Mesendoderm (in vitro differentiated cells): ENCODE measurements around the gene DLGAP4.

Experiments
- DNase-seq: peaks from one replicate; pipeline ENCODE4 v3.0.0; 2013
- H2AK5ac ChIP-seq: 2 replicates; pipeline ENCODE4 v1.6.1; 2013; ENCODE audit warnings: low read length, inconsistent platforms
- H2BK120ac ChIP-seq: 2 replicates; pipeline ENCODE4 v1.6.1; 2013; ENCODE audit warnings: low read depth, mild to moderate bottlenecking, low read length, moderate library complexity, mixed read lengths
- H2BK15ac ChIP-seq: replicated peaks from 2 replicates; pipeline ENCODE4 v1.6.1; 2013; ENCODE audit warnings: low read depth, mild to moderate bottlenecking, moderate library complexity
- H2BK5ac ChIP-seq: 2 replicates; pipeline ENCODE4 v1.6.1; 2013; ENCODE audit warnings: low read length, inconsistent platforms
- H3K18ac ChIP-seq: 2 replicates; pipeline ENCODE4 v1.6.1; 2013; ENCODE audit warnings: mild to moderate bottlenecking, low read length, mixed read lengths
- H3K23ac ChIP-seq: one replicate; pipeline ENCODE4 v1.6.1; 2013; ENCODE audit warnings: low read length
- H3K27ac ChIP-seq: 2 replicates; pipeline ENCODE4 v1.5.1; 2013; ENCODE audit warnings: low read depth, mild to moderate bottlenecking, inconsistent platforms, low read length, moderate library complexity
- H3K27me3 ChIP-seq: 2 replicates; pipeline ENCODE4 v1.6.1; 2013; ENCODE audit warnings: low read length, control low read depth, mild to moderate bottlenecking, inconsistent platforms; ENCODE audit not compliant: insufficient read depth, poor library complexity
- H3K36me3 ChIP-seq: 2 replicates; pipeline ENCODE4 v1.6.1; 2013; ENCODE audit warnings: low read length, inconsistent platforms; ENCODE audit not compliant: control insufficient read depth, insufficient read depth
- H3K4ac ChIP-seq: one replicate; pipeline ENCODE4 v1.6.1; 2013; ENCODE audit warnings: low read depth, mild to moderate bottlenecking, low read length, moderate library complexity
- H3K4me1 ChIP-seq: 2 replicates; pipeline ENCODE4 v1.6.1; 2013; ENCODE audit warnings: low read depth, low read length, inconsistent platforms; ENCODE audit not compliant: control insufficient read depth
- H3K4me2 ChIP-seq: 2 replicates; pipeline ENCODE4 v1.6.1; 2013; ENCODE audit warnings: low read length
- H3K4me3 ChIP-seq: 2 replicates; pipeline ENCODE4 v1.5.1; 2013; ENCODE audit warnings: mild to moderate bottlenecking, low read length
- H3K56ac ChIP-seq: one replicate; pipeline ENCODE4 v1.6.1; 2013; ENCODE audit warnings: low read length
- H3K79me1 ChIP-seq: 2 replicates; pipeline ENCODE4 v1.6.1; 2013; ENCODE audit warnings: low read length, inconsistent platforms
- H3K79me2 ChIP-seq: 2 replicates; pipeline ENCODE4 v1.6.1; 2013; ENCODE audit warnings: mild to moderate bottlenecking, low read length; ENCODE audit not compliant: control insufficient read depth, insufficient read depth
- H3K9ac ChIP-seq: 2 replicates; pipeline ENCODE4 v1.6.1; 2013; ENCODE audit warnings: low read length, inconsistent platforms
- H4K5ac ChIP-seq: one replicate; pipeline ENCODE4 v1.6.1; 2013; ENCODE audit warnings: low read length
- H4K8ac ChIP-seq: one replicate; pipeline ENCODE4 v1.6.1; 2013; ENCODE audit warnings: low read depth, mild to moderate bottlenecking, control low read depth, low read length, moderate library complexity
- whole genome bisulfite sequencing: extraction: QIAGEN DNeasy Blood & Tissue Kit; methylation state at CpG from one replicate; pipeline ENCODE4 v1.1.7; 2013; ENCODE audit warnings: low lambda C conversion rate, missing lambda C conversion rate; ENCODE audit not compliant: insufficient coverage; ENCODE audit errors: extremely low coverage; 5-methylcytosine and 5-hydroxymethylcytosine counted together

The DLGAP4 gene

GRCh38 chr20:36368869-36369268 is 62.7 kb downstream of the DLGAP4 start:
- H3K56ac ChIP-seq = no peak overlapping the region
- H3K27me3 ChIP-seq = no peaks in the 10 kb centered on the region
- H2AK5ac ChIP-seq = no peak overlapping the region
- no peaks in the 10 kb centered on the region for H3K79me2 ChIP-seq
- no peak overlapping the region for H3K4me2 ChIP-seq
- no peak overlapping the region for H4K5ac ChIP-seq
- no peak overlapping the region for H3K9ac ChIP-seq
- no peak overlapping the region for H2BK5ac ChIP-seq
- H4K8ac ChIP-seq = no peak overlapping the region
- H3K4me1 ChIP-seq = peaks cover 3% of the 10 kb centered on the region
- no peak overlapping the region for H2BK120ac ChIP-seq
- no peak overlapping the region for H3K27ac ChIP-seq
- no peak for DNase-seq
- no peaks in the 10 kb centered on the region for H3K36me3 ChIP-seq
- no peak overlapping the region for H3K4ac ChIP-seq
- H3K23ac ChIP-seq = no peak overlapping the region
- no CpG with 5 or more reads among the region's 14 CpGs for WGBS
- no peaks in the 10 kb centered on the region for H3K79me1 ChIP-seq
- H3K18ac ChIP-seq = no peak overlapping the region
- H2BK15ac ChIP-seq = no peak overlapping the region
- no peak overlapping the region for H3K4me3 ChIP-seq

GRCh38 chr20:36369739-36370138 is 63.6 kb downstream of the DLGAP4 start:
- Histone ChIP-seq H3K4me1 (peaks cover 3% of the 10 kb centered on the region), H3K4me2 (no peak overlapping the region), H2BK15ac (no peak overlapping the region), H3K4ac (no peak overlapping the region), H2AK5ac (no peak overlapping the region), H4K5ac (no peak overlapping the region), H3K36me3 (no peaks in the 10 kb centered on the region), H2BK120ac (no peak overlapping the region), H3K56ac (no peak overlapping the region), H3K23ac (no peak overlapping the region), H3K27me3 (no peaks in the 10 kb centered on the region), H4K8ac (no peak overlapping the region), H3K79me1 (no peaks in the 10 kb centered on the region), H3K4me3 (no peak overlapping the region), H2BK5ac (no peak overlapping the region), H3K9ac (no peak overlapping the region), H3K27ac (no peak overlapping the region), H3K79me2 (no peaks in the 10 kb centered on the region), H3K18ac (no peak overlapping the region)
- DNase-seq = no peak
- no CpG with 5 or more reads among the region's 3 CpGs for WGBS

GRCh38 chr20:36370991-36371790 is 65.1 kb downstream of the DLGAP4 start:
- no peak overlapping the region for H3K18ac ChIP-seq
- H3K79me2 ChIP-seq = no peaks in the 10 kb centered on the region
- no peak overlapping the region for H3K23ac ChIP-seq
- peaks cover 3% of the 10 kb centered on the region for H3K4me1 ChIP-seq
- H3K56ac ChIP-seq = no peak overlapping the region
- H4K5ac ChIP-seq = no peak overlapping the region
- H3K27me3 ChIP-seq = no peaks in the 10 kb centered on the region
- H3K79me1 ChIP-seq = no peaks in the 10 kb centered on the region
- no peak overlapping the region for H2AK5ac ChIP-seq
- no peak for DNase-seq
- no peak overlapping the region for H3K27ac ChIP-seq
- no peak overlapping the region for H3K4me3 ChIP-seq
- WGBS = no CpG with 5 or more reads among the region's 15 CpGs
- no peak overlapping the region for H4K8ac ChIP-seq
- no peaks in the 10 kb centered on the region for H3K36me3 ChIP-seq
- H2BK120ac ChIP-seq = no peak overlapping the region
- H3K4me2 ChIP-seq = no peak overlapping the region
- H3K9ac ChIP-seq = no peak overlapping the region
- no peak overlapping the region for H2BK5ac ChIP-seq
- H2BK15ac ChIP-seq = no peak overlapping the region
- no peak overlapping the region for H3K4ac ChIP-seq

DNA sequence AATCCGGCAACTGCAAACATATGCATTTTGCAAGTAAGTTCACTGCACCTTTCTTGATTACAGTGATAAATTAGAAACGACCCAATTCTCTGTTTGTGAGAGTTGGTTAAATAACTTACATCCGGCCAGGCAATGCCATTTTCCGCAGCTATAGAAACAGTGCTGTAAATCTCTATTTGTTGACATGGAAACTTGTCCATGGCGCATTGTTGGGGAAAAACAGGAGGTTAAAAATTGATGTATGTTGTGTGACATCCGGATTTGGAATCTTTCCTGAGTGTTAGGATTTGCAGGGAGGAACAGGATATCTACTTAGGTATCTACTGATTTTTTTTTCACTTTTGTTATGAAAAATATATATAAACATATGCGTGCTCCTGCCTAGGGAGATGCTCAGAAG is 66.5 kb downstream of the DLGAP4 start:
- no peak for DNase-seq
- no peaks in the 10 kb centered on the region for H3K79me2 ChIP-seq
- no peak overlapping the region for H3K4me3 ChIP-seq
- H3K23ac ChIP-seq = no peak overlapping the region
- H3K56ac ChIP-seq = no peak overlapping the region
- no peak overlapping the region for H3K27ac ChIP-seq
- H2BK15ac ChIP-seq = no peak overlapping the region
- no CpG with 5 or more reads among the region's 7 CpGs for WGBS
- H3K4me2 ChIP-seq = no peak overlapping the region
- H3K18ac ChIP-seq = no peak overlapping the region
- H3K27me3 ChIP-seq = no peaks in the 10 kb centered on the region
- no peak overlapping the region for H4K5ac ChIP-seq
- H3K36me3 ChIP-seq = no peaks in the 10 kb centered on the region
- H3K79me1 ChIP-seq = no peaks in the 10 kb centered on the region
- no peak overlapping the region for H2BK5ac ChIP-seq
- no peak overlapping the region for H2BK120ac ChIP-seq
- no peak overlapping the region for H2AK5ac ChIP-seq
- no peak overlapping the region for H3K4ac ChIP-seq
- H3K9ac ChIP-seq = no peak overlapping the region
- peaks cover 3% of the 10 kb centered on the region for H3K4me1 ChIP-seq
- H4K8ac ChIP-seq = no peak overlapping the region

DNA sequence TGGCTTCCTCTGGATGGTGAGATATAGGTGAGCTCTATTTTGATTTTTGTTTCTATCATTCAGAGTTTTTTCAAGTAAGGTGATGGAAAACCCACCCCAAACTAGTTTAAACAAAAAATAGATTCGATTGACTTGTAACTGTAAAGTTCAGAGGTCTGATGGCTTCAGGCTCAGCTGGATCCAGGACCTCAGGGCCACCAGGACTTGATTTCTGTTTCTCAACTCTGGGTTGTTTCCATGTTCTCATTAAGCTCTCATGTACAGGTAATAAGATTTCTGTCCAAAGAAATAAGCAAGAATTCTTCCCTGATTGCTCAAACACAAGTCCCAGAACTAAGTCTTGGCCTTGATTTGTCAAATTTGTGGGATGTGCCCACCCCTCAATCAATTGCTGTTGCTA is 67.0 kb downstream of the DLGAP4 start:
- no peak overlapping the region for H3K9ac ChIP-seq
- no peak overlapping the region for H3K23ac ChIP-seq
- DNase-seq = no peak
- no peak overlapping the region for H2BK5ac ChIP-seq
- no peak overlapping the region for H4K8ac ChIP-seq
- no peak overlapping the region for H3K4me3 ChIP-seq
- no peak overlapping the region for H3K18ac ChIP-seq
- peaks cover 3% of the 10 kb centered on the region for H3K4me1 ChIP-seq
- no CpG with 5 or more reads among the region's 1 CpG for whole genome bisulfite sequencing
- no peak overlapping the region for H4K5ac ChIP-seq
- no peak overlapping the region for H3K4ac ChIP-seq
- H3K79me1 ChIP-seq = no peaks in the 10 kb centered on the region
- no peak overlapping the region for H3K4me2 ChIP-seq
- no peak overlapping the region for H2BK15ac ChIP-seq
- H3K56ac ChIP-seq = no peak overlapping the region
- H3K79me2 ChIP-seq = no peaks in the 10 kb centered on the region
- H2BK120ac ChIP-seq = no peak overlapping the region
- no peaks in the 10 kb centered on the region for H3K27me3 ChIP-seq
- H3K27ac ChIP-seq = no peak overlapping the region
- no peak overlapping the region for H2AK5ac ChIP-seq
- H3K36me3 ChIP-seq = no peaks in the 10 kb centered on the region

DNA sequence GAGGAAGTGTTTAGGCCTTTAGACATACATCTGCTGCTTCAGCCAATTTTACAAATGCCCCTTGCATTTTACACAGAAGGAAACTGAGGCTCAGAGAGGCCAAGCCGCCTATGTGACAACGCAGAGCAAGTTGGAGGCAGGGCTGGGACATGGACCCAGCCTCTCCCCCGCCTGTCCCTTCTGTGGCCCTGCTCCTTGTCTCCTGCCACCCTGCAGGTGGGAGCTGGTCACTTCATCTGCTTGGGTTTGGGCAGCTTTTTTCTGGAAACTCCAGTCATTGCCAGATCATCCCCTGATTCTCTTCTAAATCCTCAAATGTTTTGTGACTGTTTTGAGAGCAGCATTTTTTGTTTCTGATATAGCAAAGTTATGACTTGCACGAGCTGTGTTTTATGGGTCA is 68.9 kb downstream of the DLGAP4 start:
- H3K56ac ChIP-seq = no peak overlapping the region
- H4K5ac ChIP-seq = no peak overlapping the region
- no peak overlapping the region for H3K4ac ChIP-seq
- no peaks in the 10 kb centered on the region for H3K27me3 ChIP-seq
- H3K9ac ChIP-seq = no peak overlapping the region
- H4K8ac ChIP-seq = no peak overlapping the region
- no peak overlapping the region for H2BK15ac ChIP-seq
- DNase-seq = no peak
- no peak overlapping the region for H3K27ac ChIP-seq
- H3K36me3 ChIP-seq = no peaks in the 10 kb centered on the region
- H2BK120ac ChIP-seq = no peak overlapping the region
- H3K4me3 ChIP-seq = no peak overlapping the region
- no peaks in the 10 kb centered on the region for H3K79me2 ChIP-seq
- no CpG with 5 or more reads among the region's 4 CpGs for WGBS
- H3K23ac ChIP-seq = no peak overlapping the region
- H2AK5ac ChIP-seq = no peak overlapping the region
- no peaks in the 10 kb centered on the region for H3K79me1 ChIP-seq
- no peak overlapping the region for H3K18ac ChIP-seq
- H3K4me2 ChIP-seq = no peak overlapping the region
- H3K4me1 ChIP-seq = no peaks in the 10 kb centered on the region
- H2BK5ac ChIP-seq = no peak overlapping the region
